ENCODE results near the gene ETV6. TPM values are rescaled to one million over a fixed set of nuclear protein-coding genes. Genes with fewer than 3 reads are reported as not detected.

The ETV6 gene
- total and polyA plus RNA-seq, 2 of the 8 experiments (the other 6 are each of a cell fraction or from before 2014, with no cell fraction given): 5.5 to 23.9 TPM

DNA sequence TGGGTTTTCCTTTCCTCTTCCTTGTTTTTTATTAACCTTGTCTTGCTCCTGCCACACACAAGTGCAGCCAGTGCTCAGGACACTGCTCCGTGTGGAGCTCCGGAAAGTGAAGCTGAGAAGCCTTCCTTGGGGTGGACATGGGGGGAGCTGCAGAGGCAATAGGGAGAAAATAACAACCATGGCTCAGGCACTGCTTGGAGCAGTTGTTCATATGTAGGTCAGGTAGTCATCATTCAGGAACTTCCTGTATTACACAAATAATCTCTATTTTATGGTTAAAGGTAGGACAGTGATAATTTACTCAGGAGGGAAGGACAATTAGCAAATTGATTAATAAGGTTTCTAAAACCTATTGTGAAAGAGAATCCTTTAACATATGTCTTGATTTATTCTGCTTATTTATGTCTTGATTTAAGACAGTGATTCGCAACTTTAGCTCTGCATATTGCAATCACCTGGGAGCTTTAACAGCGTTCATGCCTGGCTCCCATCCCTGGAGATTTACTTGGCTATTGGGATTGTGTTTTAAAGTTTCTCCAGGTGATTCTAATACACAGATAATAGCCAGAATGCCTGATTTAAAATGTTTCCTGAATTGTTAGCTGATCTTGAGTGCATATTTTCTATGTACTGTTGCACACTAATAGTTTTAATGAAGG, 92.1 kb downstream of the ETV6 start:
- no peak for DNase-seq (ENCODE audit: low read depth in 1 of 2, low spot score in 2 of 2)
- Histone ChIP-seq H3K56ac (replicated peaks; ENCODE audit: insufficient read length, low read depth, low read length) (no peak overlapping the region), H3K4me1 (replicated peaks in 1 of 4; ENCODE audit: control insufficient read depth in 3 of 4, insufficient read depth in 4 of 4, low read length in 3 of 4) (peaks cover 12 to 26% (median 14%) of the 10 kb centered on the region in 4 experiments; a peak in 5 of 7 replicates), H3K79me1 (ENCODE audit: low read depth, low read length) (peaks cover 2% of the 10 kb centered on the region; the same call in 1 of the 2 replicates), H2AFZ (ENCODE audit: low read length) (no peak overlapping the region), H3K79me2 (ENCODE audit: control insufficient read depth in 1 of 2, insufficient read depth in 2 of 2, low read length in 2 of 2) (peaks cover 0 to 8% of the 10 kb centered on the region in 2 experiments; a peak in 3 of 4 replicates), H3K27ac (ENCODE audit: low read depth, low read length) (no peak overlapping the region), H2AK5ac (ENCODE audit: low read depth, low read length) (no peak overlapping the region), H3K4me2 (ENCODE audit: insufficient read depth in 1 of 2, low read depth in 2 of 2, low read length in 2 of 2) (no peak overlapping the region), H4K5ac (ENCODE audit: insufficient read length, low read depth, low read length) (no peak overlapping the region), H2BK15ac (ENCODE audit: low read length) (no peak overlapping the region), H3K9me3 (ENCODE audit: insufficient read depth in 2 of 2, low read depth in 1 of 2, low read length in 1 of 2) (no peaks in the 10 kb centered on the region), H3K27me3 (replicated peaks in 1 of 4; ENCODE audit: control insufficient read depth in 3 of 4, extremely low read depth in 1 of 4, insufficient read depth in 3 of 4, low read length in 3 of 4) (no peaks in the 10 kb centered on the region), H3K18ac (ENCODE audit: extremely low read depth, low read length) (no peak overlapping the region), H2BK5ac (ENCODE audit: low read depth, low read length) (no peak overlapping the region), H3K4ac (replicated peaks; ENCODE audit: insufficient read length, low read depth, low read length) (no peak overlapping the region), H3K23me2 (ENCODE audit: low read depth, low read length) (no peaks in the 10 kb centered on the region), H3K14ac (ENCODE audit: insufficient read length) (no peak overlapping the region), H4K8ac (ENCODE audit: extremely low read depth, insufficient read depth, low read length) (no peak overlapping the region), H4K91ac (replicated peaks; ENCODE audit: insufficient read length, low read length) (no peak overlapping the region), H3K36me3 (ENCODE audit: control insufficient read depth in 2 of 4, insufficient read depth in 4 of 4, low read length in 3 of 4) (no peaks in the 10 kb centered on the region), H2BK120ac (replicated peaks; ENCODE audit: low read depth, low read length) (no peak overlapping the region), H4K20me1 (replicated peaks in 1 of 2; ENCODE audit: control insufficient read depth in 1 of 2, insufficient read depth in 2 of 2, low read length in 2 of 2) (no peaks in the 10 kb centered on the region), H3K23ac (ENCODE audit: insufficient read length) (no peak overlapping the region), H2BK12ac (ENCODE audit: low read depth, low read length) (no peak overlapping the region), H3K4me3 (ENCODE audit: extremely low read depth in 1 of 4, insufficient read depth in 2 of 4, low read depth in 3 of 4, low read length in 4 of 4) (no peak overlapping the region), H2BK20ac (ENCODE audit: low read length) (no peak overlapping the region), H3K9ac (replicated peaks in 1 of 4; ENCODE audit: extremely low read depth in 1 of 4, low read depth in 3 of 4, low read length in 3 of 4) (no peak overlapping the region)
- CTCF ChIA-PET (ENCODE audit: partially characterized antibody): interaction anchor here (0.6 to 1.5 kb wide), 5 partner anchors 9 to 106 kb away, joined by 3 to 5 read pairs (median 4); no protein-coding TSS in a partner anchor
- POLR2A ChIA-PET (ENCODE audit: partially characterized antibody): interaction anchor here (1.0 kb wide), 1 partner anchor 13 kb away, joined by 3 read pairs; no protein-coding TSS in a partner anchor
- no peak for FAIRE-seq
- 90% methylated on average over 4 of the region's 4 CpGs; no CpG with 5 or more reads in 1 of the 2 experiments for WGBS, 2 experiments (ENCODE audit: extremely low coverage in 1 of 2, insufficient coverage in 1 of 2, insufficient read length in 1 of 2, insufficient replicate concordance in 2 of 2, low coverage in 1 of 2, low lambda C conversion rate in 2 of 2, missing lambda C conversion rate in 1 of 2)
- TF ChIP-seq TCF12 (IDR thresholded peaks at IDR 0.05; ENCODE audit: low read depth, low read length) (no peak), EZH2 (IDR thresholded peaks at IDR 0.05; ENCODE audit: low read depth, low read length, severe bottlenecking) (no peak), HDAC2 (IDR thresholded peaks at IDR 0.05; ENCODE audit: borderline replicate concordance in 1 of 2, low read depth in 2 of 2, low read length in 2 of 2) (no peak), PHF8 (conservative IDR thresholded peaks at IDR 0.05; ENCODE audit: low read depth, low read length) (no peak)
- TF ChIP-seq, protein P1, sequence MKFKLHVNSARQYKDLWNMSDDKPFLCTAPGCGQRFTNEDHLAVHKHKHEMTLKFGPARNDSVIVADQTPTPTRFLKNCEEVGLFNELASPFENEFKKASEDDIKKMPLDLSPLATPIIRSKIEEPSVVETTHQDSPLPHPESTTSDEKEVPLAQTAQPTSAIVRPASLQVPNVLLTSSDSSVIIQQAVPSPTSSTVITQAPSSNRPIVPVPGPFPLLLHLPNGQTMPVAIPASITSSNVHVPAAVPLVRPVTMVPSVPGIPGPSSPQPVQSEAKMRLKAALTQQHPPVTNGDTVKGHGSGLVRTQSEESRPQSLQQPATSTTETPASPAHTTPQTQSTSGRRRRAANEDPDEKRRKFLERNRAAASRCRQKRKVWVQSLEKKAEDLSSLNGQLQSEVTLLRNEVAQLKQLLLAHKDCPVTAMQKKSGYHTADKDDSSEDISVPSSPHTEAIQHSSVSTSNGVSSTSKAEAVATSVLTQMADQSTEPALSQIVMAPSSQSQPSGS (IDR thresholded peaks at IDR 0.05; ENCODE audit: low read length): no peak

All from H1 (cell line).